Thymus (tissue), 11 donors: ENCODE data around the gene SLC30A4. TPM values are rescaled to one million over a fixed set of nuclear protein-coding genes. Genes with fewer than 3 reads are reported as not detected.
"Not testable (repeated sequence)": the region's sequence is repeated elsewhere in the genome, so short reads cannot be mapped to it uniquely, and the experiment has no call there.

Experiments used
- DNase-seq, 9 donors: peaks; one replicate each; pipeline ENCODE4 v3.0.0-alpha.2; 2013; ENCODE audit warnings: low spot score in 9 of 9, low read depth in 6 of 9, missing footprints in 1 of 9
- H3K27ac ChIP-seq, 2 donors: one replicate each; pipeline ENCODE4 v1.5.1; 2013; ENCODE audit warnings: control low read depth in 1 of 2, low read depth in 1 of 2, low read length in 1 of 2, mild to moderate bottlenecking in 1 of 2, moderate library complexity in 1 of 2
- H3K27me3 ChIP-seq, 2 donors: one replicate each; pipeline ENCODE4 v1.5.1; 2013; ENCODE audit warnings: low read length in 1 of 2; ENCODE audit not compliant: control insufficient read depth in 2 of 2, insufficient read depth in 1 of 2
- H3K36me3 ChIP-seq, 2 donors: one replicate each; pipeline ENCODE4 v1.5.1; 2013; ENCODE audit warnings: low read length in 1 of 2, mild to moderate bottlenecking in 1 of 2, moderate library complexity in 1 of 2; ENCODE audit not compliant: control insufficient read depth in 2 of 2, insufficient read depth in 2 of 2
- H3K4me1 ChIP-seq, 2 donors: one replicate each; pipeline ENCODE4 v1.5.1; 2013; ENCODE audit warnings: low read length in 2 of 2; ENCODE audit not compliant: control insufficient read depth in 2 of 2, insufficient read depth in 2 of 2
- H3K4me3 ChIP-seq, 2 donors: one replicate each; pipeline ENCODE4 v1.5.1; 2013; ENCODE audit warnings: low read length in 2 of 2, control low read depth in 1 of 2, mild to moderate bottlenecking in 1 of 2
- H3K9me3 ChIP-seq, 2 donors: one replicate each; pipeline ENCODE4 v1.5.1; 2013; ENCODE audit warnings: low read length in 1 of 2, mild to moderate bottlenecking in 1 of 2; ENCODE audit not compliant: control insufficient read depth in 2 of 2, insufficient read depth in 1 of 2
- WGBS: extraction: QIAGEN DNeasy Blood & Tissue Kit; methylation state at CpG from one replicate; pipeline ENCODE4 v1.1.7; 2013; 5-methylcytosine and 5-hydroxymethylcytosine counted together
- polyA plus RNA-seq: library from polyadenylated mRNA; stranded (reverse); fragments of 200-250 nt; gene quantifications from one replicate; pipeline ENCODE4 v1.2.3, GENCODE V29; 2013
- total RNA-seq: library from RNA; stranded (reverse); fragments of 120-200 nt; gene quantifications from one replicate; pipeline ENCODE4 v1.2.4, GENCODE V29; 2013
- donor health status: healthy.

SLC30A4 gene
- total and polyA plus RNA-seq, 2 donors = 1.2 to 2.9 TPM

DNA sequence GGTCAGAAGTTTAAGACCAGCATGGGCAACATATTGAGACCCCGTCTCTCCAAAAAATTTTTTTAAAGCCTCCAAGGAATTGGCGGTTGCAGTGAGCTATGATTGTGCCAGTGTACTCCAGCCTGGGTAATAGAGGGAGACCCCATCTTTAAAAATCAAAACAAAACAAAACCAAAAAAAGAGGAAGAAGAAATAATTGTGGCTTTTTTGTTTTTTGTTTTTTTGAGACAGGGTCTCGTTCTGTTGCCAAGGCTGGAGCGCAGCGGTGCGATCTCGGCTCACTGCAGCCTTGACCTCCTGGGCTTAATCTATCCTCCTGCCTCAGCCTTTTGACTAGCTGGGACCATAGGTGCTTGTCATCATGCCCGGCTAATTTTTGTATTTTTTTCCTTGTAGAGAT lies 4.5 kb upstream of the SLC30A4 start:
- peaks cover 6 to 28% of the 10 kb centered on the region in 2 donors for H3K27me3 ChIP-seq
- H3K4me3 ChIP-seq = no peak overlapping the region
- H3K9me3 ChIP-seq = no peaks in the 10 kb centered on the region
- H3K4me1 ChIP-seq = peaks cover 0 to 6% of the 10 kb centered on the region in 2 donors
- no peak for DNase-seq
- no peaks in the 10 kb centered on the region for H3K36me3 ChIP-seq
- H3K27ac ChIP-seq = no peak overlapping the region
- 71% methylated on average over 8 of the region's 8 CpGs for WGBS

DNA sequence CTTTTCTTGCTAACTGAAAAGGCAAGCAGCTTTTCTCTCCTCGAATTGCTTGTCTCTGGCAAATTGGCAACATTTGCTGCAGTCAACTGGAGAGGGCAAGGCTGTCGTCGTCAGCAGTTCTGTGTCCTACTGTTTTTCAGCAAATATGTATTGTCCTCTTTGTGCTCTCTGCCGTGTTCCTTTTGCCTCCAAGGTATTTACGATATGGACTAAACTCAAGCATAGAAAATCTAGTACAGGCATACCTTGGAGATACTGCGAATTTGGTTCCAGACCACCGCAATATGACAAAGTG lies 558 bp upstream of the SLC30A4 start:
- DNase-seq = no peak
- Histone ChIP-seq H3K4me3 (peak overlapping the region; percentile 36 to 72), H3K36me3 (no peaks in the 10 kb centered on the region), H3K4me1 (peaks cover 4 to 10% of the 10 kb centered on the region in 2 donors), H3K9me3 (no peaks in the 10 kb centered on the region), H3K27me3 (peaks cover 6 to 31% of the 10 kb centered on the region in 2 donors), H3K27ac (no peak overlapping the region)
- 41% methylated on average over 7 of the region's 7 CpGs for whole genome bisulfite sequencing

DNA sequence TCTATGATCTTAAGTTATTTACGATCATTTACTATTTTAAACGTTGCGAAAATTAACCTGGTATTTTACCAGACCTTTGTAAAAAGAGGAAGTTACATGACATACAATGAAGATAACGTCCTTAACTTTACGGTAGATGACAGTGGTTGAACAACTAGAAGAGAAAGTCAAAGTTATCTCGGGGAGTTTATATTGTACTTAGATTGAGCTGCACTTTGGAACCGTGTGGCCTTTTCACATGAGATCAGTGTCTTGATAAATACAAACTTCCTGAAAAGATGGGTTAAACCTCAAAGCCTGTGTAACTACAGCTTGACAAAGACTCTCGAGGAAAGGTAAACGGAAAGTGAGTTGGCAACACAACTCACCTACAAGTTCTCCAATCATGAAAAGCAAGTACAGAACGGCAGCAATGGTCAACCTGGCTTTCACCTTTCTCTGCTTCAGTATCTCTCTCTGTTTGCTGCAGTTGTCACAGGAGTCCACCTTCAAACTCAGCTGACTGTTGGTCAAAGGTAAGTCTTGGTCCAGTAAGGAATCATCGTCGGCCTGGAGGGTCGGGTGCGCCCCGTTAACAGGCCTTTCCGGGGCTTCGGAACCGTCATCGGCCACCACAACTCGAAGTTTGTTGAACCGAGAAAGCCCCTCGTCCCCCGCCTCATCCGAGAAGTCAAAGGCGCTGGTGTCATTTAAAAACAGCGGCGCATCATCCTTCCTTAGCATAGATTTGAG lies 793 bp downstream of the SLC30A4 start:
- peak overlapping the region in 1 of 2 donors; percentile 46 for H3K27ac ChIP-seq
- H3K4me3 ChIP-seq = peak overlapping the region; percentile 52 to 72
- H3K9me3 ChIP-seq = no peaks in the 10 kb centered on the region
- 1% methylated on average over 27 of the region's 27 CpGs for WGBS
- H3K4me1 ChIP-seq = peaks cover 4 to 10% of the 10 kb centered on the region in 2 donors
- no peaks in the 10 kb centered on the region for H3K36me3 ChIP-seq
- peaks cover 6 to 31% of the 10 kb centered on the region in 2 donors for H3K27me3 ChIP-seq
- DNase-seq = peak in 5 of 9 donors; percentile 1 to 53 (median 19)

DNA sequence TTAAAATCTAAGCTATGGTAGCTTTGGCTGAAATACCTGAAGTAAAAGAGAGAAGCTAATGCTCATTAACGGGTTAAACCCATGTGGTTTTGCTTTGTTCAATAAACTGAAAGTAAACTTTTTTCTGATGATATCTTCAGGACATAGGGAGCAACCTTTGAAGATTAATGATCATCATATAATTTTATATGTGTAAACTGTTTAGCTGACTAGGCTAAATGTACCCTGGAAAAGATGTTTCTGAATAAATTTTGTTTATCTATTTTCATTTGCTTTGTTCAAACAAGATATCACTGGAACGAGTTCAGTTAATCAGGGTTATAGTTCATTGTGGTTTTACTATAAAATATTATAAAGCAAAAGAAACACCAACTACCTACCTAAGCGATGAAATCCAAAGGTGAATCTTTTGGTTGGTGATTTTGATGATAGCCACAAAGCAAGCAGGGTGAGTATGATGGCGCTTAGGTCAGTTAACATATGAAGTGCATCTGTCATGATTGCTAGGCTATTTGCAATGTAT lies 11.7 kb downstream of the SLC30A4 start:
- no peaks in the 10 kb centered on the region for H3K27me3 ChIP-seq
- H3K36me3 ChIP-seq = no peaks in the 10 kb centered on the region
- no peaks in the 10 kb centered on the region for H3K4me1 ChIP-seq
- 93% methylated on average over 4 of the region's 4 CpGs for WGBS
- H3K27ac ChIP-seq = no peak overlapping the region
- DNase-seq = no peak
- no peaks in the 10 kb centered on the region for H3K9me3 ChIP-seq
- no peak overlapping the region for H3K4me3 ChIP-seq

DNA sequence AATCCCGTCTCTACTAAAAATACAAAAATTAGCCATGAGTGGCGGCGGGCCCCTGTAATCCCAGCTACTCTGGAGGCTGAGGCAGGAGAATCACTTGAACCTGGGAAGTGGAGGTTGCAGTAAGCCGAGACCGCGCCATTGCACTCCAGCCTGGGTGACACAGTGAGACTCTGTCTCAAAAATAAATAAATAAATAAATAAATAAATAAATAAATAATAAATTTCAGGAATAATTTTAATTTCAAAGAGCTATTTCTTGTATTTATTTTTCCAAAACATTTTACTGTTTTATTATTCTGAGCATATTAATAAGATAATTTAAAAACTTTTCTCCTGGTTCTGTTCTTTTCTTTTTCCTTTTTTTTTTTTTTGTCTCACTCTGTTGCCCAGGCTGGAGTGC lies 15.4 kb downstream of the SLC30A4 start:
- 98% methylated on average over 6 of the region's 6 CpGs for WGBS
- not testable (repeated sequence) for H3K36me3 ChIP-seq, H3K4me3 ChIP-seq, H3K9me3 ChIP-seq, H3K27me3 ChIP-seq, H3K27ac ChIP-seq, DNase-seq, H3K4me1 ChIP-seq

DNA sequence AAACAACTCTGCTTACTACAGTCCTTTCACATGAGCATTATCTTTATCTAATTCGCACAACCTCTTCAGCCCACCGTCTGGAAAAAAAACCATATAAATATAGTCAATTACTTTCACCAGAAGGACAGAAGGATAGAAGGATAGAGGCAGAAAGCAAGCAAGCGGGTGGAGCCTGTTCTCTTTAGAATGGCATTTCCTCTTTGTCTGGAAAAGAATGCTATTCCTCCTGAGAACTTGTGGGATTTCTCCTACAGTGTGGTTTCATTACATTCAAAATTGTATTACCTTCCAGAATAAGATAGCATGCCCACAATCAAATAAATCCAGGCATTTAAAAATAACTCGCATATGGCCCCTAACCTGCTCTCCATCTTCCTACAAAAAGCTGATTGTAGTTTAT lies 23.1 kb downstream of the SLC30A4 start:
- Histone ChIP-seq H3K27me3 (no peaks in the 10 kb centered on the region), H3K27ac (no peak overlapping the region), H3K4me1 (no peaks in the 10 kb centered on the region), H3K9me3 (no peaks in the 10 kb centered on the region), H3K4me3 (no peak overlapping the region), H3K36me3 (no peaks in the 10 kb centered on the region)
- 96% methylated on average over 4 of the region's 4 CpGs for WGBS
- DNase-seq = no peak

DNA sequence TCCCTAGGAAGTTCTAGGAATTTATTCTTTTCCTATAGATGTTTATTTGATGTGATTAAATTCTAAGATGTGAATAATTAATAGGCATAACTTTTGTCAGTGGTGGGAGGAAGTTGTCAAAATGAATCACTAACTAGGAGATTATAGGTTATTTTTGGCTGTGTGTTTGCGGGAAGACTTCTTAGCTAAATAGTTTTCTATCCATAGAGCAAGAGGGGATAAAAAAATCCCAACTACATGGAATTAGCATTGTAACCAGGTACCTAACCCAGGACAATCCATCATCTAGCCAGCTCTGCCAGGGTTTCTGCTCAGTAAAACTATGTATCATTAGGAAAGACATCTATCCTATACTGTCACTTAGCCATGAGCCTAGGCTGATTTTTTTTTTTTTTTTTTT lies 23.9 kb downstream of the SLC30A4 start:
- no peak overlapping the region for H3K4me3 ChIP-seq
- H3K4me1 ChIP-seq = no peaks in the 10 kb centered on the region
- no peaks in the 10 kb centered on the region for H3K36me3 ChIP-seq
- no peak overlapping the region for H3K27ac ChIP-seq
- no peaks in the 10 kb centered on the region for H3K27me3 ChIP-seq
- WGBS = 95% methylated on average over 1 of the region's 1 CpG
- H3K9me3 ChIP-seq = no peaks in the 10 kb centered on the region
- no peak for DNase-seq

DNA sequence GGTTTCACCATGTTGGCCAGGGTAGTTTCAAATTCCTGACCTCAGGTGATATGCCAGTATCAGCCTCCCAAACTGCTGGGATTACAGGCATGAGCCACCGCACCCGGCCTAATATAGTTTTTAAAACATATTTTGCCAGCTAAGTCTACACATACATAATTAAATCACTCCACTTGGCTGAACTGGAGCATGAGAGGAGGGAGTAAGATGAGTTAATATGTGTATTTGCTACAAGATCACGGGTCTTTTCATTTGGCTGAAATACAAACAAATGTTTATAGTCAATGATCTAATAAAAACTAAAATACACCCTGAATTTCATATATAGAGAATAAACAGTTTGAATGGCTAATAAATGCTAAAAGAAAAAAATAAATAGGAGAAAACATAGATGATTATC lies 25.3 kb downstream of the SLC30A4 start:
- DNase-seq = no peak
- Histone ChIP-seq H3K9me3 (no peaks in the 10 kb centered on the region), H3K27ac (no peak overlapping the region), H3K4me3 (no peak overlapping the region), H3K4me1 (no peaks in the 10 kb centered on the region), H3K27me3 (no peaks in the 10 kb centered on the region), H3K36me3 (no peaks in the 10 kb centered on the region)
- 97% methylated on average over 3 of the region's 3 CpGs for WGBS

DNA sequence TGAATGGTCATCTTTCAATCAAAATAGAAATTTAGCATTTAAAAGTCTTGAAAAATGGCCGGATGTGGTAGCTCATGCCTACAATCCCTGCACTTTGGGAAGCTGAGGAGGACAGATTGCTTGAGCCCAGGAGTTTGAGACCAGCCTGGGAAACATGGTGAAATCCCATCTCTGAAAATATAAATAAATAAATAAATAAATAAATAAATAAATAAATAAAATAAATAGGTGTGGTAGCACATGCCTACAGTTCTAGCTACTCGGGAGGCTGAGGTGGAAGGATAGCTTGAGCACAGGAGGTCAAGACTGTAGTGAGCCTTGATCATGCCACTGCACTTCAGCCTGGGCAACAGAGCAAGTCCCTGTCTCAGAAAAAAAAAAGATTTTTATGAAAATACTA lies 25.9 kb downstream of the SLC30A4 start:
- no peaks in the 10 kb centered on the region for H3K4me1 ChIP-seq
- H3K4me3 ChIP-seq = no peak overlapping the region
- no peak for DNase-seq
- H3K27ac ChIP-seq = no peak overlapping the region
- H3K27me3 ChIP-seq = no peaks in the 10 kb centered on the region
- H3K9me3 ChIP-seq = no peaks in the 10 kb centered on the region
- no peaks in the 10 kb centered on the region for H3K36me3 ChIP-seq
- 98% methylated on average over 2 of the region's 2 CpGs for WGBS
